GM12872 (cell line): ENCODE results near the gene IFNA5.

Source experiments
- CTCF ChIP-seq: IDR thresholded peaks from 3 replicates; pipeline ENCODE4 v1.5.1; 2011; ENCODE audit warnings: low read depth, mild to moderate bottlenecking, low read length, moderate library complexity; ENCODE audit not compliant: insufficient read depth

The IFNA5 gene

DNA sequence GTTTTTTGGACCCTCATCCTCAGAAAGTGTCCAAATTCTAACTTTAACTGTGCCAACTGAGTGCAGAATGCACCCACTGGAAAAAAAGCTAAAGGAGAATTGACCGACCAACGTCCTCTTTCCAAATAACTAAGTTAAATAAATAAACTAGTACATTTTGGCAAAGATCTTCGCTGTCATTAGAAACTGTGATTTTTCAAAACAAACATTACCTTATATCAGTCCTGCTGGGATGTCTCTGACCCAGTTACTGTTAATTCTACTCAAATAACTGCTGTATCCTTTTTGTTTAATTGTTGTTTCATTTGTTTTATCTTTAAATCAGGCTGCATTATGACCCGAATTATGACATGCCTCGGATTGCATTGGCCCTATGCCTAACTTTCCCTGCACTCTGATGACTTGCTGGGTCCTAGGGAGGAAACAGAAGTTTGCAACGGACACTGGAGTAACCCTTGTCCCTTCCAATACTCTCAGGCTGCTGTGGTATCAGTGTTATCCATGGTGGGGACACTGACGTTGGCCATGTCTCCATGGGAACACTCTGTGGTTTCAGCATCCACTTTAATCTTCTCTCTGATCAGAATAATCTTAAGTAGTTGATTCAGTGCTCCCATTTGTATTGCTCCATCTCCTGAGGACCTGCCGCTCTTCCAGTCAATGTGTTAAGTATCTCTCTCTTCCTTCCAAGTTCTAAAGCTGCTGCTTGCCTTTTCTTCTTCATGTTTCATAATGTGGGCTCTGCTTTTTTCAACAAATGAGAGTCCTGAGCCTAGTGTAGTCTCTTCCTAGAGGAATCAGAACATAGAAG, 11.1 kb upstream of the IFNA5 start:
- no peak for TF ChIP-seq CTCF

- TF ChIP-seq CTCF, result no peak
Measured at GRCh38 chr9:21314152-21314551, 9.0 kb upstream of the IFNA5 start.

- no peak for TF ChIP-seq CTCF
Measured at GRCh38 chr9:21311889-21312288, 6.8 kb upstream of the IFNA5 start.

DNA sequence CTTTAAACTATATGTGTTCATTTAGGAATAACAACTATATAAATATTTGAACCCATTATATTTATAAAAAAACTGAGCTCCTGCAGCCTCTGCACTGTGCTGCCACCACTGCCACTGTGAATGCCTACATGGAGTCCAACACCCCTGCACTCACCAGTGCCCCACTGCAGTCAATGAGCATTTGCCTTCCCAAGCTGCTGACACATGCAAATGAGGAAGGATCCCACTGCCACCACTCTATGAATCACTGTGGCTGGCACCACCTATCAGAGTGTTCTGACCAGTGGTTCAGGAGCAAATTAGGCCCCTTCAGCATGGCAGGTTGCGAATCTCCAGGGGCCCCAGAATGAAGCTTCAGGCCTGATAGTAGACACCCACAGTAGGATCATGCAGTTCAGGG, 9.1 kb downstream of the IFNA5 start:
- no peak for TF ChIP-seq CTCF

GRCh38 chr9:21294904-21295538, 10.1 kb downstream of the IFNA5 start:
- TF ChIP-seq CTCF, result no peak

GRCh38 chr9:21294364-21294774, 10.7 kb downstream of the IFNA5 start:
- TF ChIP-seq CTCF, result no peak

DNA sequence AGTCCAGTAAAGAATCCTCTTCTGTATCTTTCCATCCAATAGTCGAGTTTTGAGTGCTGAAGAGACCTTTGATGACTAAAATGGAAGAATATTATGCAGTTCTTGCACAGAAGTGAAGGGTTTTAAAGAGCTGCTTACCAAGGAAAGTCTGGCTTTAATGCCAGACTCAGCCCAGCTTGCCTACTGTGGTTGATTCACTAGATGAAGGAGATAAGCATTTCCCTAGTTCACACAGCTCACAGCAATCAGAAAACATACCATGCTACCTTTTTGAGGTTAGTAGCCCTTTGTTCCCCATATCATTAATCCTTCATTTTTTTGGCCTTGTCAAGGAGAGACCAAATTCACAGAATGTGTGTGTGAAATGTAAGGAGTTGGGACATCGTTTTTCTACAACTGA, 15.3 kb downstream of the IFNA5 start:
- no peak for TF ChIP-seq CTCF
